Osteoblast (primary cell): ENCODE measurements around the gene NAT14. TPM values are rescaled to one million over a fixed set of nuclear protein-coding genes. Genes with fewer than 3 reads are reported as not detected.
A peak's percentile ranks its signal among the peaks of the same experiment; 100 is the strongest.

ENCODE experiments used
- DNase-seq: peaks from one replicate; pipeline ENCODE4 v3.0.0; 2011; ENCODE audit warnings: low spot score, mixed read lengths; ENCODE audit not compliant: insufficient read length; ENCODE audit errors: missing footprints
- H2AFZ ChIP-seq: 2 replicates; pipeline ENCODE4 v1.6.0; 2011; ENCODE audit warnings: mild to moderate bottlenecking, low read length
- H3K27ac ChIP-seq: 2 replicates; pipeline ENCODE4 v1.5.1; 2011; ENCODE audit warnings: mild to moderate bottlenecking, low read depth, low read length, moderate library complexity
- H3K27me3 ChIP-seq: 2 replicates; pipeline ENCODE4 v1.6.0; 2012; ENCODE audit warnings: mild to moderate bottlenecking, control low read depth, inconsistent platforms, low read length, moderate library complexity; ENCODE audit not compliant: insufficient read depth
- H3K36me3 ChIP-seq: 2 replicates; pipeline ENCODE4 v1.5.1; 2011; ENCODE audit warnings: mild to moderate bottlenecking, low read length, control low read depth, moderate library complexity; ENCODE audit not compliant: insufficient read depth
- H3K4me1 ChIP-seq: 2 replicates; pipeline ENCODE4 v1.5.1; 2011; ENCODE audit warnings: mild to moderate bottlenecking, low read length, control low read depth, moderate library complexity; ENCODE audit not compliant: insufficient read depth
- H3K4me2 ChIP-seq: 2 replicates; pipeline ENCODE4 v1.6.0; 2011; ENCODE audit warnings: mild to moderate bottlenecking, low read length; ENCODE audit not compliant: insufficient read depth
- H3K4me3 ChIP-seq: fragments of 200-600 bp; sonication (generic); 3 replicates; pipeline ENCODE4 v1.5.1; 2012; ENCODE audit warnings: mild to moderate bottlenecking, low read length, inconsistent platforms; ENCODE audit not compliant: insufficient read depth
- H3K79me2 ChIP-seq: 2 replicates; pipeline ENCODE4 v1.6.0; 2012; ENCODE audit warnings: mild to moderate bottlenecking, low read length, control low read depth, inconsistent platforms; ENCODE audit not compliant: insufficient read depth
- H3K9me3 ChIP-seq: 2 replicates; pipeline ENCODE4 v1.5.1; 2011; ENCODE audit warnings: low read depth, low read length, control low read depth
- H4K20me1 ChIP-seq: 2 replicates; pipeline ENCODE4 v1.6.0; 2012; ENCODE audit warnings: mild to moderate bottlenecking, low read length, control low read depth; ENCODE audit not compliant: insufficient read depth
- total RNA-seq: library from RNA; depleted of rRNA; stranded (reverse); fragments of >200 nt; gene quantifications from 2 replicates; pipeline ENCODE4 v1.2.3, GENCODE V29; 2012
- TF ChIP-seq, protein P1 (sequence below): IDR thresholded peaks from 2 replicates; pipeline ENCODE4 v1.5.1; 2011; ENCODE audit warnings: mild to moderate bottlenecking, low read depth, low read length, moderate library complexity; ENCODE audit errors: extremely low read depth

NAT14 gene
- total RNA-seq, 1 donor: 11.2 TPM

DNA sequence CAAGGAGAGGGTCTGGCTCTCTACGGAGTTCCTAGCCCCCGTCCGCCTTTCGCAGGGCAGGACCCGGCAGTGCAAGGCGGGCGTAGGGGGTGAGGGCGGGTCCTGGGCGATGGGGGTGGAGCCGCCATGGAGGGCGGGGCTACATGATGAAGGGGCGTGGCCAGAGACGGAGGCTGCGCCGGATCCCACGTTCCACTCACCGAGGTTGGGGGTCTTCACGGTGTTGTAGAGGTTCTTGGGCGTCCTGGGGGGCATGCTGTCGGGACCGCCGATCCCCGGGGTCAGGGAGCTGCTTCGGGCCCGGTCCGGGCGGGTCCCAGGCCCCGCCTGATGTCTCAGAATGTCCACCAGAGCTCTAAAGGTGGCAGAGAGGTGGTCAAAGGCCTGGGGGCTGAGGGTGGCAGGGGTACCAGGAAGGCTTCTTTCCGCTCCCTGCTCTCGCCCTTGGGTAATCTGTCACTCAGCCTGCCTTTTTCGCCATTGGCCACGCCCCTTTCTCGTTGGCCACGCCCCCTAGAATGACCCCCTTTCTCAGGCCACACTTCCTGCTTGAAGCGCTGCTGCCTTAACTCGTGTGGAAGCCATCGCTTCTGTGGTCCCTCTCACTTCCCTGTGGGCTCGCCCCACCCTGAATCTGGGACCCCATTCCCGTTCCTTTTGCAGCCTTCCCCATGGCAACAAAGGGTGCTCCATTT is 44.4 kb upstream of the NAT14 start:
- TF ChIP-seq, protein P1, sequence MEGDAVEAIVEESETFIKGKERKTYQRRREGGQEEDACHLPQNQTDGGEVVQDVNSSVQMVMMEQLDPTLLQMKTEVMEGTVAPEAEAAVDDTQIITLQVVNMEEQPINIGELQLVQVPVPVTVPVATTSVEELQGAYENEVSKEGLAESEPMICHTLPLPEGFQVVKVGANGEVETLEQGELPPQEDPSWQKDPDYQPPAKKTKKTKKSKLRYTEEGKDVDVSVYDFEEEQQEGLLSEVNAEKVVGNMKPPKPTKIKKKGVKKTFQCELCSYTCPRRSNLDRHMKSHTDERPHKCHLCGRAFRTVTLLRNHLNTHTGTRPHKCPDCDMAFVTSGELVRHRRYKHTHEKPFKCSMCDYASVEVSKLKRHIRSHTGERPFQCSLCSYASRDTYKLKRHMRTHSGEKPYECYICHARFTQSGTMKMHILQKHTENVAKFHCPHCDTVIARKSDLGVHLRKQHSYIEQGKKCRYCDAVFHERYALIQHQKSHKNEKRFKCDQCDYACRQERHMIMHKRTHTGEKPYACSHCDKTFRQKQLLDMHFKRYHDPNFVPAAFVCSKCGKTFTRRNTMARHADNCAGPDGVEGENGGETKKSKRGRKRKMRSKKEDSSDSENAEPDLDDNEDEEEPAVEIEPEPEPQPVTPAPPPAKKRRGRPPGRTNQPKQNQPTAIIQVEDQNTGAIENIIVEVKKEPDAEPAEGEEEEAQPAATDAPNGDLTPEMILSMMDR: no peak
- peak; percentile 92 for DNase-seq
- Histone ChIP-seq H3K27me3 (peaks cover 52% of the 10 kb centered on the region), H2AFZ (no peak overlapping the region), H3K27ac (no peak overlapping the region), H3K4me3 (no peak overlapping the region), H3K4me2 (no peak overlapping the region), H3K36me3 (no peaks in the 10 kb centered on the region), H3K79me2 (no peaks in the 10 kb centered on the region), H4K20me1 (no peaks in the 10 kb centered on the region), H3K4me1 (no peaks in the 10 kb centered on the region), H3K9me3 (no peaks in the 10 kb centered on the region)

DNA sequence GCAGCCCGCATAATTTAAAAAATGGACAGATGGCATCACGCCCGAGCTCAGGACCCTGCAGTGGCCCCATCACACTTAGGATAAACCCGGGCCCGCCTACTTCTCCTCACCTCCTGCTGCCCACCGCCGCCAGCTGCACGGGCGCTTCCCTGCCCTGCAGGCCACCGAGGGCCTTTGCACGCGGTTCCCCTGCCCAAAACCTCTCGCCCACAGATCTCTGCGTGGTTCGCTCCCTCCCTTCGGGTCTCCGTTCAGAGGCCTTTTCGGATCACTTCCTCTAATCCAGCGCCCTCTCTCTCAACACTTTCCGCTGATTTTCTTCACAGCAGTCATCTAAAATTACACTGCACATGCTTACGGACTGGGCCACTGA is 43.7 kb upstream of the NAT14 start:
- Histone ChIP-seq H3K36me3 (no peaks in the 10 kb centered on the region), H3K9me3 (no peaks in the 10 kb centered on the region), H3K27ac (no peak overlapping the region), H3K79me2 (no peaks in the 10 kb centered on the region), H3K27me3 (peaks cover 56% of the 10 kb centered on the region), H4K20me1 (no peaks in the 10 kb centered on the region), H3K4me2 (no peak overlapping the region), H2AFZ (no peak overlapping the region), H3K4me1 (no peaks in the 10 kb centered on the region), H3K4me3 (no peak overlapping the region)
- TF ChIP-seq, protein P1: no peak
- DNase-seq: peak; percentile 73

DNA sequence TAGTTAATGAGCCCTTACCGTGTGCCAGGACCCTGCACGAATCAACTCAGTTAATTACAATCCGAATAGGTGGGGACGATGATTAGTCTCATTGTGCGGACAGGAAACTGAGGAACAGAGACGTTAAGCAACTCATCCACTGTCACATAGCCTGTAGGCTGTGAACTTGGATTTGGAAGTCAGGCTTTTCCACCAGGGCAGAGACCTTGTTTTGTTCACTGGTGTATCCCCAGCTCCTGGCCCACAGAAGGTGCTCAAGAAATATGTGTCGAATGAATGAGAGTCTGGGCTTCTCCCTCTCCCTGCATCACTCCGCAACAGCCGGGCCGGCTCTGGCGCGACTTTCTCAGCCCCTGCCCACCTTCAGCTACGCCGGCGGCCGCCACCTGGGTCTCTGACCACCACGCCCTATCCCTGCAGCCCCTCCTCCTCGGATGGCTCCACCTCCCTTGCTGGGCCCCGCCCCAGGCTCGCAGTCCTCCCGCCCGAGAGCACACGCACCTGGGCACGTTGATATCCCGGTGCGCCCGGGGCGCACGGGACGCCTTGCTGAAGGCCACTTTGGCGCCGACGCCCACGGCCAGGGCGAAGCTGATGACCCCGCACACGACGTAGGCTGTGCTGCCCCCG is 43.2 kb upstream of the NAT14 start:
- Histone ChIP-seq H3K79me2 (no peaks in the 10 kb centered on the region), H3K9me3 (no peaks in the 10 kb centered on the region), H3K27me3 (peaks cover 56% of the 10 kb centered on the region), H3K4me3 (no peak overlapping the region), H4K20me1 (no peaks in the 10 kb centered on the region), H3K36me3 (no peaks in the 10 kb centered on the region), H3K4me2 (no peak overlapping the region), H3K27ac (no peak overlapping the region), H3K4me1 (no peaks in the 10 kb centered on the region), H2AFZ (no peak overlapping the region)
- DNase-seq: peak; percentile 73
- TF ChIP-seq, protein P1: no peak

DNA sequence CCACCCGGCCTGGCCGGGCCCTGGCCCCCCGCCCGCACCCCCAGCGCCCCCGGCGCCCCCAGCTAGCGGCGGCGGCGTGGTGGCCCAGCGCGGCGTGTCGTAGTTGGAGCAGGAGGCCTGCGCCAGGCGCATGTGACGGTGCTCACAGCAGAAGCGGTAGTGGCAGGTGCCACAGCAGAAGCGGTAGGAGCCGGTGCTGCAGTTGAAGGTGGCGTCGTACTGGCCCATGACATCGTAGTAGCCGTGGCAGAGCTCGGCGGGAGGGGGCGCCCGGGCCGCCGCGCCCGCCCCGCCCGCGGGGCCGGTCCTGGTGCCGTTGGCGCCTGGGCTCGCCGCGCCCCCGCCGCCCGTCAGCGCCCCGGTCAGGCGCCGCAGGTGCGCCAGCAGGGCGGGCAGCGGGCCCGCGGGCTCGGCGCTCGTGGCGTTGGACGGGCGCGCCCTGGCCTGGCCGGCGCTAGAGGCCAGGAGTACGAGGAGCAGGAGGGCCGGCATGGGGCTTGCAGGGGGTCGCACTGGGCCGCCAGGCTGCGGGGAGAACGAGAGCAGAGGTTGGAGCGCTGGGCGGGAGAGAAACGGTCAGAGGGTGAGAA is 42.5 kb upstream of the NAT14 start:
- Histone ChIP-seq H3K27ac (no peak overlapping the region), H3K4me3 (no peak overlapping the region), H4K20me1 (no peaks in the 10 kb centered on the region), H3K4me2 (no peak overlapping the region), H2AFZ (no peak overlapping the region), H3K36me3 (no peaks in the 10 kb centered on the region), H3K79me2 (no peaks in the 10 kb centered on the region), H3K4me1 (no peaks in the 10 kb centered on the region), H3K27me3 (peaks cover 60% of the 10 kb centered on the region), H3K9me3 (no peaks in the 10 kb centered on the region)
- TF ChIP-seq, protein P1: no peak
- peak; percentile 72 for DNase-seq
